Thoracic aorta (tissue), 2 donors: Measurements from ENCODE around the gene MPG. TPM values are rescaled to one million over a fixed set of nuclear protein-coding genes. Genes with fewer than 3 reads are reported as not detected.
A peak's percentile ranks its signal among the peaks of the same experiment; 100 is the strongest.

ENCODE experiments used
- ATAC-seq: fragments of 150-250 bp; one replicate; pipeline ENCODE4 v1.8.0; 2017; ENCODE audit warnings: low read depth; ENCODE audit not compliant: insufficient number of reproducible peaks, low FRiP score
- DNase-seq: peaks from one replicate; pipeline ENCODE4 v3.0.0-alpha.2; 2020; ENCODE audit warnings: low spot score
- H3K27ac ChIP-seq, 2 donors: fragments of 200-600 bp; sonication (generic); 1 replicate in 1 of 2; 2 replicates in 1 of 2; pipeline ENCODE4 v1.5.1; 2016; ENCODE audit warnings: mild to moderate bottlenecking in 2 of 2, moderate library complexity in 2 of 2
- H3K27me3 ChIP-seq: fragments of 200-600 bp; sonication (generic); replicated peaks from 2 replicates; pipeline ENCODE4 v1.6.0; 2016; ENCODE audit warnings: mild to moderate bottlenecking; ENCODE audit not compliant: insufficient read depth
- H3K36me3 ChIP-seq: fragments of 200-600 bp; sonication (generic); one replicate; pipeline ENCODE4 v1.5.1; 2016
- H3K4me1 ChIP-seq, 2 donors: fragments of 200-600 bp; sonication (generic); 1 replicate in 1 of 2; 2 replicates in 1 of 2; pipeline versions ENCODE4 v1.5.1 to v1.6.0; 2016; ENCODE audit warnings: low read depth in 2 of 2, mild to moderate bottlenecking in 1 of 2; ENCODE audit not compliant: control insufficient read depth in 1 of 2
- H3K4me3 ChIP-seq: fragments of 200-600 bp; sonication (generic); 2 replicates; pipeline ENCODE4 v1.5.1; 2016; ENCODE audit warnings: mild to moderate bottlenecking
- H3K9me3 ChIP-seq: fragments of 200-600 bp; sonication (generic); 2 replicates; pipeline ENCODE4 v1.5.1; 2016
- CTCF ChIP-seq: fragments of 200-600 bp; sonication (generic); IDR thresholded peaks from one replicate; pipeline ENCODE4 v1.5.1; 2019; ENCODE audit warnings: antibody characterized with exemption
- total RNA-seq, 2 donors: library from RNA; depleted of rRNA; stranded (reverse); fragments of >200 nt; gene quantifications; one replicate each; pipeline versions ENCODE4 v1.1.0 to v1.2.3, GENCODE V29; 2016

The MPG gene
- total RNA-seq, 2 donors from 2014 or later = 93.1 to 202 TPM

DNA sequence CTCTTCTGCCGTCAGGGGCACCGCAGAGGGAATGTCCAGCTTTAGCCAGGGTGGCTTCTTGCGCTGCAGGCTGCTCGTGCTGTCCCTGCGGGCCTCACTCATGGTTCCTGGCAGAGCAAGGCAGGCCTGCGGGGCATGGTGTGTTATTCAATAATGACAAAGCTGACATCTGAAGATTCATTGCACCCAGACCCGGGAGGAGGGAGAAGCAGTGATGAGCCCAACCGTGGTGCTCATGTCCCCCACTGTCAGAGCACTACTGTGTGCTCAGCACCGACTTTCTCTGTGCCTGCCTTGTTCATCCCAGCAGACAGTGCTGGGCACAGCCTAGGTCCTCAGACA, 13.1 kb upstream of the MPG start:
- TF ChIP-seq CTCF = no peak
- no peaks in the 10 kb centered on the region for H3K9me3 ChIP-seq
- H3K27ac ChIP-seq = no peak overlapping the region
- peaks cover 48% of the 10 kb centered on the region for H3K36me3 ChIP-seq
- no peaks in the 10 kb centered on the region for H3K27me3 ChIP-seq
- DNase-seq (no peak), ATAC-seq (no peak)
- H3K4me3 ChIP-seq = no peak overlapping the region
- H3K4me1 ChIP-seq = peaks cover 28 to 49% of the 10 kb centered on the region in 2 donors

- H3K4me3 ChIP-seq = no peak overlapping the region
- peak; percentile 97 for TF ChIP-seq CTCF
- H3K9me3 ChIP-seq = no peaks in the 10 kb centered on the region
- DNase-seq (peak; percentile 61), ATAC-seq (no peak)
- H3K4me1 ChIP-seq = peaks cover 34 to 58% of the 10 kb centered on the region in 2 donors
- H3K27ac ChIP-seq = peak overlapping the region in 1 of 2 donors; percentile 24
- no peaks in the 10 kb centered on the region for H3K27me3 ChIP-seq
- H3K36me3 ChIP-seq = peaks cover 40% of the 10 kb centered on the region
Measured at GRCh38 chr16:65745-66144, 12.3 kb upstream of the MPG start.

- ATAC-seq (no peak), DNase-seq (no peak)
- Histone ChIP-seq H3K36me3 (peaks cover 34% of the 10 kb centered on the region), H3K4me3 (no peak overlapping the region), H3K9me3 (no peaks in the 10 kb centered on the region), H3K4me1 (peaks cover 39 to 64% of the 10 kb centered on the region in 2 donors), H3K27ac (peak overlapping the region in 1 of 2 donors; percentile 24), H3K27me3 (no peaks in the 10 kb centered on the region)
- no peak for TF ChIP-seq CTCF
Measured at GRCh38 chr16:66309-67182, 11.5 kb upstream of the MPG start.

- no peak overlapping the region for H3K27ac ChIP-seq
- no peak overlapping the region for H3K4me3 ChIP-seq
- H3K9me3 ChIP-seq = no peaks in the 10 kb centered on the region
- no peaks in the 10 kb centered on the region for H3K27me3 ChIP-seq
- TF ChIP-seq CTCF = no peak
- ATAC-seq = no peak
- peaks cover 39 to 64% of the 10 kb centered on the region in 2 donors for H3K4me1 ChIP-seq
- H3K36me3 ChIP-seq = peaks cover 26% of the 10 kb centered on the region
- no peak for DNase-seq
Measured at GRCh38 chr16:67183-67791, 10.7 kb upstream of the MPG start.
